K562 (cell line): ENCODE results near the gene ADGRB3. TPM values are rescaled to one million over a fixed set of nuclear protein-coding genes. Genes with fewer than 3 reads are reported as not detected.

Experiments
- ATAC-seq: fragments of 200-7000 bp; cut with Tn5 transposase; 3 replicates; pipeline ENCODE4 v1.9.1; 2020; ENCODE audit warnings: moderate library complexity
- BruUV-seq: library from RNA; stranded (reverse); fragments of 400-500 nt; replicated peaks from 2 replicates; lab custom pipeline; 2021; lab: Mats Ljungman, UMichigan
- CTCF ChIA-PET: fragments of 300-600 bp; formaldehyde crosslinking; extraction: SDS; loops from one replicate; lab custom pipeline; 2021; ENCODE audit warnings: low intra/inter-chr PET ratio; lab: Yijun Ruan, JAX
- POLR2A ChIA-PET: fragments of 300-600, 350-650 bp; sonication (Branson Sonifier 250); formaldehyde crosslinking; extraction: SDS; loops from one replicate; lab custom pipeline; 2021; ENCODE audit warnings: antibody characterized with exemption, inconsistent platforms; lab: Yijun Ruan, JAX
- DNase-seq, 4 experiments: peaks; one replicate each; pipeline versions ENCODE4 v3.0.0 to v3.0.0-alpha.2; 2011 to 2018; ENCODE audit warnings: low spot score in 3 of 4, mixed read lengths in 3 of 4; ENCODE audit errors: extremely low read depth in 1 of 4
- FAIRE-seq: peaks from 2 replicates; lab custom pipeline; 2011; peaks lifted over from hg19 to GRCh38; lab: Jason Lieb, UNC
- H2AFZ ChIP-seq: 2 replicates; pipeline ENCODE4 v1.6.0; 2011; ENCODE audit warnings: low read depth, low read length, control low read depth, inconsistent platforms
- H3K27ac ChIP-seq: fragments of 200-600 bp; 3 replicates; pipeline ENCODE4 v1.8.0; 2011; ENCODE audit warnings: low read depth, mild to moderate bottlenecking, control low read depth, inconsistent platforms, low read length, moderate library complexity, mixed read lengths; ENCODE audit errors: extremely low read depth
- H3K27me3 ChIP-seq, 2 experiments: fragments of 300-600 bp in 1 of 2; 2 replicates in 1 of 2; 3 replicates in 1 of 2; pipeline versions ENCODE4 v1.6.0 to v1.8.0; 2011; ENCODE audit warnings: inconsistent platforms in 2 of 2, low read length in 2 of 2, mild to moderate bottlenecking in 1 of 2, mixed read lengths in 1 of 2, moderate library complexity in 1 of 2; ENCODE audit not compliant: control insufficient read depth in 2 of 2, insufficient read depth in 2 of 2
- H3K36me3 ChIP-seq: fragments of 300-600 bp; 3 replicates; pipeline ENCODE4 v1.8.0; 2011; ENCODE audit warnings: mild to moderate bottlenecking, low read length, inconsistent platforms; ENCODE audit not compliant: control insufficient read depth, insufficient read depth
- H3K4me1 ChIP-seq, 2 experiments: fragments of 200-600 bp in 1 of 2; replicated peaks in 1 of 2; 2 replicates in 1 of 2; 3 replicates in 1 of 2; pipeline versions ENCODE4 v1.5.1 to v1.8.0; 2011; ENCODE audit warnings: inconsistent platforms in 2 of 2, low read length in 2 of 2, mild to moderate bottlenecking in 1 of 2, mixed read lengths in 1 of 2, moderate library complexity in 1 of 2; ENCODE audit not compliant: control insufficient read depth in 2 of 2, insufficient read depth in 2 of 2
- H3K4me2 ChIP-seq: 2 replicates; pipeline ENCODE4 v1.6.1; 2011; ENCODE audit warnings: low read length, control low read depth, inconsistent platforms, mixed read lengths; ENCODE audit not compliant: insufficient read depth
- H3K4me3 ChIP-seq: fragments of 200-600 bp; sonication (generic), shearing (Covaris generic); 2 replicates; pipeline ENCODE4 v1.5.1; 2016; ENCODE audit warnings: control low read depth, inconsistent platforms
- H3K79me2 ChIP-seq: fragments of 200-600 bp; 3 replicates; pipeline ENCODE4 v1.8.0; 2011; ENCODE audit warnings: low read length, inconsistent platforms; ENCODE audit not compliant: control insufficient read depth, insufficient read depth
- H3K9ac ChIP-seq, 2 experiments: 2 replicates each; pipeline versions ENCODE4 v1.6.0 to v1.6.1; 2011; ENCODE audit warnings: low read depth in 2 of 2, low read length in 2 of 2, control low read depth in 1 of 2, inconsistent platforms in 1 of 2, mild to moderate bottlenecking in 1 of 2, mixed read lengths in 1 of 2; ENCODE audit not compliant: insufficient read depth in 1 of 2
- H3K9me1 ChIP-seq: one replicate; pipeline ENCODE4 v1.6.0; 2011; ENCODE audit warnings: inconsistent platforms, mild to moderate bottlenecking, low read length, moderate library complexity; ENCODE audit not compliant: control insufficient read depth, insufficient read depth
- H3K9me3 ChIP-seq: replicated peaks from 2 replicates; pipeline ENCODE4 v1.5.1; 2011; ENCODE audit warnings: low read depth, low read length, inconsistent platforms; ENCODE audit not compliant: control insufficient read depth, insufficient read depth
- H4K20me1 ChIP-seq: replicated peaks from 2 replicates; pipeline ENCODE4 v1.6.1; 2011; ENCODE audit warnings: low read length, inconsistent platforms, mixed read lengths; ENCODE audit not compliant: control insufficient read depth, insufficient read depth
- ARID2 ChIP-seq: fragments of 450-650 bp; IDR thresholded peaks from 2 replicates; pipeline ENCODE4 v1.6.1; 2017; ENCODE audit warnings: antibody characterized with exemption, mild to moderate bottlenecking
- ATF7 ChIP-seq: fragments of 450-650 bp; IDR thresholded peaks from 2 replicates; pipeline ENCODE4 v1.7.1; 2014; ENCODE audit warnings: mild to moderate bottlenecking, moderate library complexity
- BRF1 ChIP-seq: IDR thresholded peaks from 3 replicates; pipeline ENCODE4 v1.6.1; 2011; ENCODE audit warnings: borderline replicate concordance, mild to moderate bottlenecking; ENCODE audit not compliant: insufficient read length; ENCODE audit errors: extremely low read depth
- GATAD2A ChIP-seq: fragments of 450-650 bp; IDR thresholded peaks from 2 replicates; pipeline ENCODE4 v1.6.1; 2017
- HDAC6 ChIP-seq: IDR thresholded peaks from 2 replicates; pipeline ENCODE4 v1.6.1; 2012; ENCODE audit warnings: low read depth, mild to moderate bottlenecking, control low read depth, inconsistent platforms, low read length, moderate library complexity
- HMGXB4 ChIP-seq: sonication (generic); formaldehyde crosslinking; IDR thresholded peaks from 2 replicates; pipeline ENCODE4 v1.8.1; 2023; ENCODE audit warnings: mild to moderate bottlenecking, missing genetic modification reagents
- MTF1 ChIP-seq: fragments of 250-450 bp; sonication (Bioruptor Pico); IDR thresholded peaks from 2 replicates; pipeline ENCODE4 v1.9.0; 2021; ENCODE audit warnings: moderate library complexity, mild to moderate bottlenecking, inconsistent platforms, borderline replicate concordance
- MXI1 ChIP-seq: IDR thresholded peaks from 2 replicates; pipeline ENCODE4 v1.6.1; 2011; ENCODE audit warnings: low read depth, mild to moderate bottlenecking, improper control_type of control experiment, low read length
- NFYB ChIP-seq: IDR thresholded peaks from 2 replicates; pipeline ENCODE4 v1.6.1; 2011; ENCODE audit warnings: mild to moderate bottlenecking, moderate library complexity; ENCODE audit not compliant: insufficient read length; ENCODE audit errors: extremely low read depth
- PHF21A ChIP-seq: fragments of 450-650 bp; IDR thresholded peaks from 2 replicates; pipeline ENCODE4 v1.6.1; 2017; ENCODE audit warnings: low read depth, borderline replicate concordance
- POLR3A ChIP-seq: IDR thresholded peaks from 2 replicates; pipeline ENCODE4 v1.6.1; 2011; ENCODE audit warnings: borderline replicate concordance, mild to moderate bottlenecking, moderate library complexity; ENCODE audit not compliant: insufficient read length, insufficient read depth; ENCODE audit errors: extremely low read depth
- RAD21 ChIP-seq, 2 experiments: fragments of 250-450 bp in 1 of 2; fragments of 450-650 bp in 1 of 2; sonication (Bioruptor Pico) in 1 of 2; formaldehyde crosslinking in 1 of 2; IDR thresholded peaks in 1 of 2; conservative IDR thresholded peaks in 1 of 2; 2 replicates each; pipeline versions ENCODE4 v1.4.0 to v1.8.0; 2020 to 2022; ENCODE audit warnings: mild to moderate bottlenecking in 2 of 2, moderate library complexity in 1 of 2
- RHOXF2B ChIP-seq: fragments of 250-450 bp; sonication (Bioruptor Pico); conservative IDR thresholded peaks from 2 replicates; pipeline ENCODE4 v1.5.1; 2021
- TAF9B ChIP-seq: fragments of 450-650 bp; IDR thresholded peaks from 2 replicates; pipeline ENCODE4 v1.6.1; 2018; ENCODE audit warnings: mild to moderate bottlenecking; ENCODE audit not compliant: partially characterized antibody
- ZNF23 ChIP-seq: fragments of 250-450 bp; sonication (Bioruptor Pico); IDR thresholded peaks from 2 replicates; pipeline ENCODE4 v1.4.0; 2020; ENCODE audit warnings: mild to moderate bottlenecking
- ZNF785 ChIP-seq: fragments of 250-450 bp; sonication (Bioruptor Pico); IDR thresholded peaks from 2 replicates; pipeline ENCODE4 v1.4.0; 2020; ENCODE audit warnings: mild to moderate bottlenecking
- WGBS: fragments of 100-300 bp; shearing (Covaris generic); methylation state at CpG from one replicate; pipeline ENCODE4 v1.1.6; 2016; ENCODE audit warnings: low coverage, mixed read lengths; ENCODE audit not compliant: insufficient coverage; ENCODE audit errors: missing lambda C conversion rate; 5-methylcytosine and 5-hydroxymethylcytosine counted together
- in situ Hi-C: fragments of 300-500 bp; cut with MboI; formaldehyde crosslinking; loops from 4 replicates; pipeline ENCODE4 v1.15.0; 2018; ENCODE audit warnings: inconsistent platforms, mixed read lengths
- intact Hi-C: fragments of 100-400 bp; cut with micrococcal nuclease; formaldehyde crosslinking; loops from 2 replicates; pipeline ENCODE4 v1.14.2; 2022
- polyA plus RNA-seq, 8 experiments: library from polyadenylated mRNA; depleted of rRNA in 4 of 8; stranded (reverse) in 5 of 8; unstranded in 3 of 8; fragments of >200 nt; fragmentation: Nextera tagmentation in 2 of 8; fragmentation: Illumina TruSeq in 1 of 8; extraction: Ambion mirVana in 2 of 8; extraction: Trizol in 1 of 8; gene quantifications; 2 replicates each; pipeline versions ENCODE4 v1.2.1 to v1.2.3, GENCODE V29; 2011 to 2014; ENCODE audit warnings: inconsistent platforms in 1 of 8, missing spikeins in 1 of 8
- total RNA-seq, 7 experiments: library from RNA; depleted of rRNA in 6 of 7; stranded (reverse); fragments of >200 nt in 6 of 7; fragmentation: Illumina TruSeq in 2 of 7; extraction: Trizol in 2 of 7; gene quantifications; 2 replicates each; pipeline versions ENCODE4 v1.2.1 to v1.2.3, GENCODE V29; 2011 to 2021; ENCODE audit warnings: low replicate concordance in 1 of 7
- TF ChIP-seq, protein P1 (sequence below): fragments of 150-350 bp; IDR thresholded peaks from 2 replicates; pipeline ENCODE4 v1.6.1; 2014; ENCODE audit warnings: low read depth, mild to moderate bottlenecking, low read length, borderline replicate concordance
- TF ChIP-seq, protein P2 (sequence below): fragments of 450-650 bp; formaldehyde crosslinking; IDR thresholded peaks from 2 replicates; pipeline ENCODE4 v1.4.0; 2020; ENCODE audit warnings: mild to moderate bottlenecking, mixed read lengths

The ADGRB3 gene
- total and polyA plus RNA-seq, 9 of the 15 experiments (the other 6 are each of a cell fraction or from before 2014, with no cell fraction given): 0.90 to 7.8 (median 2.4) TPM

- H3K4me1 ChIP-seq: no peaks in the 10 kb centered on the region
- DNase-seq (no peak), ATAC-seq (no peak), FAIRE-seq (no peak)
- in situ Hi-C loops: no loop called here
- no peaks in the 10 kb centered on the region for H3K27me3 ChIP-seq
- H3K9ac ChIP-seq: no peak overlapping the region
- 0% methylated on average over 1 of the region's 1 CpG for WGBS
- no peak overlapping the region for H3K4me2 ChIP-seq
- POLR2A ChIA-PET: no interaction called here
- CTCF ChIA-PET: no interaction called here
- BruUV-seq: no TSS peak
- H3K27ac ChIP-seq: no peak overlapping the region
- H3K79me2 ChIP-seq: no peaks in the 10 kb centered on the region
- no peaks in the 10 kb centered on the region for H3K9me1 ChIP-seq
- no peaks in the 10 kb centered on the region for H3K9me3 ChIP-seq
- H3K4me3 ChIP-seq: no peak overlapping the region
- intact Hi-C loops: no loop called here
- H4K20me1 ChIP-seq: no peaks in the 10 kb centered on the region
- no peaks in the 10 kb centered on the region for H3K36me3 ChIP-seq
- no peak overlapping the region for H2AFZ ChIP-seq
- TF ChIP-seq BRF1 (no peak), ARID2 (no peak), PHF21A (no peak), ATF7 (no peak), TAF9B (no peak), NFYB (no peak), MXI1 (no peak), POLR3A (no peak), RHOXF2B (CRISPR knock-in tag) (no peak), ZNF23 (CRISPR knock-in tag) (no peak), ZNF785 (CRISPR knock-in tag) (no peak), MTF1 (CRISPR knock-in tag) (no peak), GATAD2A (no peak), HDAC6 (no peak), HMGXB4 (CRISPR knock-in tag) (no peak), RAD21 (CRISPR knock-in tag; conservative IDR thresholded peaks at IDR 0.05 in 1 of 2, IDR thresholded peaks at IDR 0.05 in 1 of 2) (no peak)
- TF ChIP-seq, protein P1, sequence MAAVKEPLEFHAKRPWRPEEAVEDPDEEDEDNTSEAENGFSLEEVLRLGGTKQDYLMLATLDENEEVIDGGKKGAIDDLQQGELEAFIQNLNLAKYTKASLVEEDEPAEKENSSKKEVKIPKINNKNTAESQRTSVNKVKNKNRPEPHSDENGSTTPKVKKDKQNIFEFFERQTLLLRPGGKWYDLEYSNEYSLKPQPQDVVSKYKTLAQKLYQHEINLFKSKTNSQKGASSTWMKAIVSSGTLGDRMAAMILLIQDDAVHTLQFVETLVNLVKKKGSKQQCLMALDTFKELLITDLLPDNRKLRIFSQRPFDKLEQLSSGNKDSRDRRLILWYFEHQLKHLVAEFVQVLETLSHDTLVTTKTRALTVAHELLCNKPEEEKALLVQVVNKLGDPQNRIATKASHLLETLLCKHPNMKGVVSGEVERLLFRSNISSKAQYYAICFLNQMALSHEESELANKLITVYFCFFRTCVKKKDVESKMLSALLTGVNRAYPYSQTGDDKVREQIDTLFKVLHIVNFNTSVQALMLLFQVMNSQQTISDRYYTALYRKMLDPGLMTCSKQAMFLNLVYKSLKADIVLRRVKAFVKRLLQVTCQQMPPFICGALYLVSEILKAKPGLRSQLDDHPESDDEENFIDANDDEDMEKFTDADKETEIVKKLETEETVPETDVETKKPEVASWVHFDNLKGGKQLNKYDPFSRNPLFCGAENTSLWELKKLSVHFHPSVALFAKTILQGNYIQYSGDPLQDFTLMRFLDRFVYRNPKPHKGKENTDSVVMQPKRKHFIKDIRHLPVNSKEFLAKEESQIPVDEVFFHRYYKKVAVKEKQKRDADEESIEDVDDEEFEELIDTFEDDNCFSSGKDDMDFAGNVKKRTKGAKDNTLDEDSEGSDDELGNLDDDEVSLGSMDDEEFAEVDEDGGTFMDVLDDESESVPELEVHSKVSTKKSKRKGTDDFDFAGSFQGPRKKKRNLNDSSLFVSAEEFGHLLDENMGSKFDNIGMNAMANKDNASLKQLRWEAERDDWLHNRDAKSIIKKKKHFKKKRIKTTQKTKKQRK: no peak
- TF ChIP-seq, protein P2, sequence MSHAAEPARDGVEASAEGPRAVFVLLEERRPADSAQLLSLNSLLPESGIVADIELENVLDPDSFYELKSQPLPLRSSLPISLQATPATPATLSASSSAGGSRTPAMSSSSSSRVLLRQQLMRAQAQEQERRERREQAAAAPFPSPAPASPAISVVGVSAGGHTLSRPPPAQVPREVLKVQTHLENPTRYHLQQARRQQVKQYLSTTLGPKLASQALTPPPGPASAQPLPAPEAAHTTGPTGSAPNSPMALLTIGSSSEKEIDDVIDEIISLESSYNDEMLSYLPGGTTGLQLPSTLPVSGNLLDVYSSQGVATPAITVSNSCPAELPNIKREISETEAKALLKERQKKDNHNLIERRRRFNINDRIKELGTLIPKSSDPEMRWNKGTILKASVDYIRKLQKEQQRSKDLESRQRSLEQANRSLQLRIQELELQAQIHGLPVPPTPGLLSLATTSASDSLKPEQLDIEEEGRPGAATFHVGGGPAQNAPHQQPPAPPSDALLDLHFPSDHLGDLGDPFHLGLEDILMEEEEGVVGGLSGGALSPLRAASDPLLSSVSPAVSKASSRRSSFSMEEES (CRISPR knock-in tag): no peak
Observed at GRCh38 chr6:69314001-69314400, 678.9 kb downstream of the ADGRB3 start.
